Esophagus muscularis mucosa (tissue), 2 donors: ENCODE results near the gene C3orf70.

Source experiments
- POLR2A ChIP-seq: fragments of 450-650 bp; IDR thresholded peaks from one replicate; pipeline ENCODE4 v1.6.1; 2017; ENCODE audit warnings: antibody characterized with exemption, moderate library complexity, mild to moderate bottlenecking, low read depth
- POLR2AphosphoS5 ChIP-seq, 2 donors: sonication (generic); formaldehyde crosslinking; IDR thresholded peaks; one replicate each; pipeline ENCODE4 v1.6.1; 2017; ENCODE audit warnings: antibody characterized with exemption in 2 of 2

GRCh38 chr3:185062191-185062590, 90.7 kb downstream of the C3orf70 start:
- TF ChIP-seq POLR2AphosphoS5 (IDR thresholded peaks at IDR 0.05) (no peak), POLR2A (no peak)
